ENCODE results near the gene BRI3.

Gene BRI3

GRCh38 chr7:98281757-98282606, 496 bp downstream of the BRI3 start:
- H3K27ac ChIP-seq (replicated peaks), result peak overlapping the region; percentile 79
- peak in 1 of 2 experiments; percentile 8 for DNase-seq (ENCODE audit: low read depth in 1 of 2, low spot score in 1 of 2)
- H3K27me3 ChIP-seq (ENCODE audit: insufficient read depth, poor library complexity, severe bottlenecking), result no peaks in the 10 kb centered on the region

GRCh38 chr7:98282703-98283102, 1.2 kb downstream of the BRI3 start:
- Histone ChIP-seq H3K4me3 (replicated peaks; ENCODE audit: insufficient read depth, low read length) (peak overlapping the region; percentile 70), H3K27ac (replicated peaks) (peak overlapping the region; percentile 79), H3K27me3 (ENCODE audit: insufficient read depth, poor library complexity, severe bottlenecking) (no peaks in the 10 kb centered on the region)
- no peak for DNase-seq (ENCODE audit: low read depth in 1 of 2, low spot score in 1 of 2)
- TF ChIP-seq GABPA (IDR thresholded peaks at IDR 0.05; ENCODE audit: low read depth) (no peak), SPI1 (IDR thresholded peaks at IDR 0.05; ENCODE audit: borderline replicate concordance, low read depth) (no peak), REST (IDR thresholded peaks at IDR 0.05; ENCODE audit: insufficient replicate concordance, low read depth) (no peak), POLR2AphosphoS5 (IDR thresholded peaks at IDR 0.05; ENCODE audit: low read depth) (no peak; the same call in 1 of the 2 replicates), CTCF (IDR thresholded peaks at IDR 0.05; ENCODE audit: insufficient read depth, low read length) (no peak)

More at GRCh38 chr7:98281757-98282606, 496 bp downstream of the BRI3 start:
- no peak for TF ChIP-seq CTCF (IDR thresholded peaks at IDR 0.05; ENCODE audit: insufficient read depth, low read length)
- TF ChIP-seq POLR2AphosphoS5 (IDR thresholded peaks at IDR 0.05; ENCODE audit: low read depth), result no peak
- TF ChIP-seq GABPA (IDR thresholded peaks at IDR 0.05; ENCODE audit: low read depth), result no peak
- no peak for TF ChIP-seq REST (IDR thresholded peaks at IDR 0.05; ENCODE audit: insufficient replicate concordance, low read depth)
- no peak for TF ChIP-seq SPI1 (IDR thresholded peaks at IDR 0.05; ENCODE audit: borderline replicate concordance, low read depth)
- peak overlapping the region; percentile 70 for H3K4me3 ChIP-seq (replicated peaks; ENCODE audit: insufficient read depth, low read length)

GRCh38 chr7:98283127-98283886, 1.8 kb downstream of the BRI3 start:
- peak overlapping the region; percentile 79 for H3K27ac ChIP-seq (replicated peaks)

More at GRCh38 chr7:98283127-98283886, 1.8 kb downstream of the BRI3 start:
- TF ChIP-seq POLR2AphosphoS5 (IDR thresholded peaks at IDR 0.05; ENCODE audit: low read depth), result 0 out of 2 replicates have a peak, but pooled peaks have one; percentile 35
- TF ChIP-seq REST (IDR thresholded peaks at IDR 0.05; ENCODE audit: insufficient replicate concordance, low read depth), result no peak
- no peak for TF ChIP-seq GABPA (IDR thresholded peaks at IDR 0.05; ENCODE audit: low read depth)
- TF ChIP-seq CTCF (IDR thresholded peaks at IDR 0.05; ENCODE audit: insufficient read depth, low read length), result no peak
- peak; percentile 68; the same call in 1 of the 2 replicates for TF ChIP-seq SPI1 (IDR thresholded peaks at IDR 0.05; ENCODE audit: borderline replicate concordance, low read depth)
- Histone ChIP-seq H3K4me3 (replicated peaks; ENCODE audit: insufficient read depth, low read length) (peak overlapping the region; percentile 70), H3K27me3 (ENCODE audit: insufficient read depth, poor library complexity, severe bottlenecking) (no peaks in the 10 kb centered on the region)
- DNase-seq (ENCODE audit: low read depth in 1 of 2, low spot score in 1 of 2), result peak; percentile 86 to 87

Data from HL-60 (cell line).